HL-60 (cell line): ENCODE results near the gene C2orf78.

Source experiments
- CTCF ChIP-seq: IDR thresholded peaks from one replicate; pipeline ENCODE4 v1.5.1; 2011; ENCODE audit warnings: low read length, control low read depth, inconsistent platforms; ENCODE audit not compliant: insufficient read depth
- GABPA ChIP-seq: IDR thresholded peaks from 2 replicates; pipeline ENCODE4 v1.6.1; 2012; ENCODE audit warnings: low read depth
- POLR2AphosphoS5 ChIP-seq: IDR thresholded peaks from 2 replicates; pipeline ENCODE4 v1.6.1; 2012; ENCODE audit warnings: low read depth
- REST ChIP-seq: IDR thresholded peaks from 2 replicates; pipeline ENCODE4 v1.6.1; 2012; ENCODE audit warnings: low read depth; ENCODE audit not compliant: insufficient replicate concordance
- SPI1 ChIP-seq: IDR thresholded peaks from 2 replicates; pipeline ENCODE4 v1.6.1; 2012; ENCODE audit warnings: low read depth, mild to moderate bottlenecking, borderline replicate concordance

DNA sequence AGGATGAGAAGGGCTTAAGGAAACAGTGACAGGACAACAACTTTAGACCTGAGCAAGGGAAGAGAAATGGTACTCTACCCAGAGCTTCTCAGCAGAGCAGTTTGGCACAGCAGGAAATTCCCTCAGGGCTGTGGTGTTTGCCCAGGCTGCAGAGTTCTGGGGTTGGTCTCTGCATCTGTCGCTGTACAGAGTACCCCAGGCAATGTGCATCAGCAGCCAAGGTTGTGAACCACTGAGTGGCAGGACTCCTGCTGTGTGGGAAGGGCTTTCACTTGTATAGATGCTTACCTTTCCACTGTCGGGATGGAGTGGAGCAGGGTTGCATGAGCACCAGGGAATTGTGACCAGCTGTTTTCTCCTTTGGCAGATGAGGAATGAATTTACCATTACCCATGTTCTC, 66.0 kb downstream of the C2orf78 start:
- TF ChIP-seq CTCF (no peak), REST (no peak), POLR2AphosphoS5 (no peak), GABPA (no peak), SPI1 (no peak)
